ENCODE data around the gene AK5. TPM values are rescaled to one million over a fixed set of nuclear protein-coding genes. Genes with fewer than 3 reads are reported as not detected.

The AK5 gene
- polyA plus RNA-seq, 3 donors: 0.34 to 0.72 (median 0.48) TPM

DNA sequence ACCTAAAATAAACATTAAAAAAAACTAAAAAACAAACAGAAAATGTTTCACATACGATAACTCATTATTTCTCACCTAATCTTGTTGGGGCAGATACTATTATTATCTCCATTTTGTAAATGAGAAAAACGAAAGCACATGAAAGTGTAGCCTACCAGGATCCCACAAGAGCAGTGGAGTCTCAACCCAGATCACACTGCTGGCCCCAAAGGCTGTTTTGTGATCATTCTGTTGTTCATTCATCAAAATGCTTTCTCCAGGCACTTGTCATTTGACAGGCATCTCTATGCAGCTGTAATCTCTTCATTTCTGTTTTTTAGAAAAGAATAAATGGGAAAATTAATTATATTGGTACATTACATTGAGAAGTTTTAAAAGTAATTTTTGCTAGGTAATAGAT lies 67.5 kb downstream of the AK5 start:
- Histone ChIP-seq H3K4me1 (ENCODE audit: control insufficient read depth in 1 of 2, insufficient read depth in 2 of 2, low read length in 2 of 2) (peaks cover 8 to 9% of the 10 kb centered on the region in 2 donors), H3K9me3 (replicated peaks in 1 of 2; ENCODE audit: control insufficient read depth in 1 of 2, insufficient read depth in 1 of 2, low read length in 2 of 2) (no peaks in the 10 kb centered on the region), H3K79me2 (ENCODE audit: insufficient read depth, low read length) (no peaks in the 10 kb centered on the region), H3K4me3 (replicated peaks in 1 of 3; ENCODE audit: low read depth in 2 of 3, low read length in 3 of 3) (no peak overlapping the region), H3K27me3 (ENCODE audit: control insufficient read depth in 2 of 2, insufficient read depth in 2 of 2, low read length in 2 of 2) (no peaks in the 10 kb centered on the region), H2AFZ (ENCODE audit: insufficient read depth, low read depth, low read length, poor library complexity, severe bottlenecking) (no peak overlapping the region), H3K4me2 (replicated peaks; ENCODE audit: extremely low read depth, low read length, poor library complexity, severe bottlenecking) (no peak overlapping the region), H3K27ac (ENCODE audit: low read depth in 1 of 2, low read length in 2 of 2) (no peak overlapping the region), H3K9ac (ENCODE audit: insufficient read depth, low read length, poor library complexity, severe bottlenecking) (no peak overlapping the region), H3K36me3 (replicated peaks in 1 of 2; ENCODE audit: control insufficient read depth in 1 of 2, insufficient read depth in 2 of 2, low read length in 2 of 2) (no peaks in the 10 kb centered on the region), H4K20me1 (ENCODE audit: insufficient read depth, low read length) (no peaks in the 10 kb centered on the region)
- peaks cover 18% of the 10 kb centered on the region for H3K4me1 Mint-ChIP-seq
- no peak overlapping the region for H3K4me3 Mint-ChIP-seq
- intact Hi-C loops (cut with micrococcal nuclease): no loop called here
- TF ChIP-seq, protein P1, sequence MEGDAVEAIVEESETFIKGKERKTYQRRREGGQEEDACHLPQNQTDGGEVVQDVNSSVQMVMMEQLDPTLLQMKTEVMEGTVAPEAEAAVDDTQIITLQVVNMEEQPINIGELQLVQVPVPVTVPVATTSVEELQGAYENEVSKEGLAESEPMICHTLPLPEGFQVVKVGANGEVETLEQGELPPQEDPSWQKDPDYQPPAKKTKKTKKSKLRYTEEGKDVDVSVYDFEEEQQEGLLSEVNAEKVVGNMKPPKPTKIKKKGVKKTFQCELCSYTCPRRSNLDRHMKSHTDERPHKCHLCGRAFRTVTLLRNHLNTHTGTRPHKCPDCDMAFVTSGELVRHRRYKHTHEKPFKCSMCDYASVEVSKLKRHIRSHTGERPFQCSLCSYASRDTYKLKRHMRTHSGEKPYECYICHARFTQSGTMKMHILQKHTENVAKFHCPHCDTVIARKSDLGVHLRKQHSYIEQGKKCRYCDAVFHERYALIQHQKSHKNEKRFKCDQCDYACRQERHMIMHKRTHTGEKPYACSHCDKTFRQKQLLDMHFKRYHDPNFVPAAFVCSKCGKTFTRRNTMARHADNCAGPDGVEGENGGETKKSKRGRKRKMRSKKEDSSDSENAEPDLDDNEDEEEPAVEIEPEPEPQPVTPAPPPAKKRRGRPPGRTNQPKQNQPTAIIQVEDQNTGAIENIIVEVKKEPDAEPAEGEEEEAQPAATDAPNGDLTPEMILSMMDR (IDR thresholded peaks at IDR 0.05): no peak
- no peaks in the 10 kb centered on the region for H3K36me3 Mint-ChIP-seq
- no peaks in the 10 kb centered on the region for H3K27me3 Mint-ChIP-seq (ENCODE audit: low read depth in 3 of 3)
- no CpG with 5 or more reads among the region's 2 CpGs for WGBS (ENCODE audit: insufficient coverage)
- H3K27ac Mint-ChIP-seq: no peak overlapping the region
- peaks cover 0 to 3% (median 0%) of the 10 kb centered on the region in 7 donors for H3K9me3 Mint-ChIP-seq
- no peak for DNase-seq

DNA sequence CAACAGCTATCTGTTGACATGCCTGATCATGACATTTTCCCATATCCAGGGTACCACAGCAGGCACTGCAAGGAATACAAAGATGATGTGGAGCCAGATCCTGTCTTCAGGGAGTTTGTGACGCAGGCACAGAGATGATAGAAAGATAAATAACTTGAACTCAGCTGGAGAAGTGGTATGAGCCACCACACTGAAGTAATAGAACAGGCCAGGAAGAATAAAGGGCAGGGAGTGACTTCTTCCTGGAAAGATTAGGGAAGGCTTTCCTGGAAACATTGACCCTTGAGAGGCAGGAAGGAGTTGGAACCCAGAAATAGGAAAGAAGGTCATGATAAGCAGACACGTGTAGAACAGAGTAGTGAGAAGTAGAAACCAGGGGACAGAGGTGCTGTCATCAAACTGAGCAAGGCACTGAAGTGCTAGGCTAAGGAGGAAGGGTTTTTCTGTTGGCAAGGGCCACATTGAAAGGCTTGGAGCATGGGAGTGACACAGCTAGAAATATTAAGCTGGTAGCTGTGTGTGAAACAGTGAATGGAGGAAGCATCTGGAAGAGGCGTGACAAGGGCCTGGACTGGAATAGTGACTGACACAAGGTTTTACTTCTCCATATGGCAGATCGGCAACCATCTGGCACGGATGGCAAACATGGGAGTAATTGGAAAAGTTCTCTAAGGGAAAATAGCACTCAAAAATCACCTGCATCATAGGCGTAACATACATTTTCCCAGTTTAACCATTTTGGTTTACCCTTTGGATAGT lies 68.4 kb downstream of the AK5 start:
- Histone ChIP-seq H3K9me3 (replicated peaks in 1 of 2; ENCODE audit: control insufficient read depth in 1 of 2, insufficient read depth in 1 of 2, low read length in 2 of 2) (no peaks in the 10 kb centered on the region), H2AFZ (ENCODE audit: insufficient read depth, low read depth, low read length, poor library complexity, severe bottlenecking) (peak overlapping the region; percentile 37), H3K4me1 (ENCODE audit: control insufficient read depth in 1 of 2, insufficient read depth in 2 of 2, low read length in 2 of 2) (peaks cover 8 to 9% of the 10 kb centered on the region in 2 donors), H3K4me3 (replicated peaks in 1 of 3; ENCODE audit: low read depth in 2 of 3, low read length in 3 of 3) (no peak overlapping the region), H4K20me1 (ENCODE audit: insufficient read depth, low read length) (no peaks in the 10 kb centered on the region), H3K36me3 (replicated peaks in 1 of 2; ENCODE audit: control insufficient read depth in 1 of 2, insufficient read depth in 2 of 2, low read length in 2 of 2) (no peaks in the 10 kb centered on the region), H3K27ac (ENCODE audit: low read depth in 1 of 2, low read length in 2 of 2) (no peak overlapping the region), H3K9ac (ENCODE audit: insufficient read depth, low read length, poor library complexity, severe bottlenecking) (no peak overlapping the region), H3K4me2 (replicated peaks; ENCODE audit: extremely low read depth, low read length, poor library complexity, severe bottlenecking) (no peak overlapping the region), H3K79me2 (ENCODE audit: insufficient read depth, low read length) (no peaks in the 10 kb centered on the region), H3K27me3 (ENCODE audit: control insufficient read depth in 2 of 2, insufficient read depth in 2 of 2, low read length in 2 of 2) (no peaks in the 10 kb centered on the region)
- Mint-ChIP-seq H3K36me3 (no peaks in the 10 kb centered on the region), H3K9me3 (peaks cover 0 to 3% (median 0%) of the 10 kb centered on the region in 7 donors), H3K4me1 (peaks cover 18% of the 10 kb centered on the region), H3K27ac (peak overlapping the region in 3 of 7 donors; percentile 15 to 29 (median 26)), H3K4me3 (no peak overlapping the region), H3K27me3 (ENCODE audit: low read depth in 3 of 3) (no peaks in the 10 kb centered on the region)
- WGBS (ENCODE audit: insufficient coverage): 50% methylated on average over 2 of the region's 6 CpGs
- TF ChIP-seq, protein P1 (IDR thresholded peaks at IDR 0.05): no peak
- DNase-seq: peak; percentile 12 to 39 (median 13)
- intact Hi-C loops (cut with micrococcal nuclease): no loop called here
